Mammary epithelial cell (primary cell): ENCODE results near the gene COMP.

ENCODE experiments used
- CTCF ChIP-seq, 2 donors: IDR thresholded peaks in 1 of 2; conservative IDR thresholded peaks in 1 of 2; 2 replicates each; pipeline ENCODE4 v1.5.1; 2011 to 2012; ENCODE audit warnings: inconsistent platforms in 2 of 2, low read length in 2 of 2, mild to moderate bottlenecking in 2 of 2, control low read depth in 1 of 2, low read depth in 1 of 2; ENCODE audit not compliant: insufficient read depth in 1 of 2; ENCODE audit errors: extremely low read depth in 1 of 2
- EZH2 ChIP-seq: IDR thresholded peaks from 2 replicates; pipeline ENCODE4 v1.6.1; 2012; ENCODE audit warnings: low read length, inconsistent platforms, borderline replicate concordance

GRCh38 chr19:18762125-18763023, 28.7 kb downstream of the COMP start:
- no peak for TF ChIP-seq CTCF (conservative IDR thresholded peaks at IDR 0.05 in 1 of 2, IDR thresholded peaks at IDR 0.05 in 1 of 2; ENCODE audit: extremely low read depth in 1 of 2, insufficient read depth in 1 of 2, low read depth in 1 of 2, low read length in 2 of 2)
- no peak for TF ChIP-seq EZH2
